Sigmoid colon (tissue), 7 donors: ENCODE data around the gene MYBPHL. TPM values are rescaled to one million over a fixed set of nuclear protein-coding genes. Genes with fewer than 3 reads are reported as not detected.

Experiments used
- DNase-seq: peaks from one replicate; pipeline ENCODE4 v3.0.0-alpha.2; 2019
- H3K27ac ChIP-seq, 4 donors: fragments of 200-600 bp; sonication (generic); one replicate each; pipeline ENCODE4 v1.5.1; 2016 to 2019; ENCODE audit warnings: mild to moderate bottlenecking in 1 of 4
- H3K27me3 ChIP-seq, 3 donors: fragments of 200-600 bp; sonication (generic); one replicate each; pipeline ENCODE4 v1.5.1; 2019; ENCODE audit warnings: mild to moderate bottlenecking in 1 of 3
- H3K36me3 ChIP-seq, 4 donors: fragments of 200-600 bp; sonication (generic); one replicate each; pipeline ENCODE4 v1.5.1; 2016 to 2019
- H3K4me1 ChIP-seq, 4 donors: fragments of 200-600 bp; sonication (generic); one replicate each; pipeline ENCODE4 v1.5.1; 2017 to 2019
- H3K4me3 ChIP-seq, 4 donors: fragments of 200-600 bp; sonication (generic); one replicate each; pipeline ENCODE4 v1.5.1; 2017 to 2019; ENCODE audit warnings: mild to moderate bottlenecking in 2 of 4, moderate library complexity in 1 of 4
- H3K9me3 ChIP-seq, 4 donors: fragments of 200-600 bp in 3 of 4; sonication (generic) in 3 of 4; one replicate each; pipeline versions ENCODE4 v1.5.1 to v1.6.1; 2013 to 2019
- EP300 ChIP-seq, 4 donors: sonication (generic); formaldehyde crosslinking; IDR thresholded peaks; one replicate each; pipeline ENCODE4 v1.6.1; 2017; ENCODE audit warnings: antibody characterized with exemption in 4 of 4
- POLR2A ChIP-seq, 2 donors: fragments of 450-650 bp; IDR thresholded peaks; one replicate each; pipeline ENCODE4 v1.6.1; 2016; ENCODE audit warnings: antibody characterized with exemption in 2 of 2, mild to moderate bottlenecking in 2 of 2, moderate library complexity in 2 of 2
- POLR2AphosphoS5 ChIP-seq, 4 donors: sonication (generic); formaldehyde crosslinking; IDR thresholded peaks; one replicate each; pipeline ENCODE4 v1.6.1; 2017; ENCODE audit warnings: antibody characterized with exemption in 4 of 4
- WGBS, 2 donors: extraction: QIAGEN DNeasy Blood & Tissue Kit; methylation state at CpG; one replicate each; pipeline ENCODE4 v1.1.7; 2013; 5-methylcytosine and 5-hydroxymethylcytosine counted together
- intact Hi-C: fragments of 100-400 bp; cut with DNase I; formaldehyde crosslinking; loops from one replicate; pipeline ENCODE4 v1.15.1; 2023
- polyA plus RNA-seq, 3 donors: library from polyadenylated mRNA; stranded (reverse); fragments of 200-250 nt; gene quantifications; one replicate each; pipeline ENCODE4 v1.2.3, GENCODE V29; 2013
- total RNA-seq, 4 donors: library from RNA; depleted of rRNA; stranded (reverse); fragments of >200 nt; gene quantifications; one replicate each; pipeline ENCODE4 v1.1.0, GENCODE V29; 2016
- TF ChIP-seq, protein P1 (sequence below), 4 experiments: fragments of 450-650 bp in 3 of 4; fragments of 200-600 bp in 1 of 4; IDR thresholded peaks; one replicate each; pipeline ENCODE4 v1.5.1; 2016 to 2019; ENCODE audit warnings: antibody characterized with exemption in 4 of 4, mild to moderate bottlenecking in 3 of 4, moderate library complexity in 2 of 4
- donor health status: healthy with polysubstance abuse.
- donor health status: Bipolar disorder and iron deficiency.
- donor health status: healthy.

MYBPHL gene
- total and polyA plus RNA-seq, 7 donors: not detected

DNA sequence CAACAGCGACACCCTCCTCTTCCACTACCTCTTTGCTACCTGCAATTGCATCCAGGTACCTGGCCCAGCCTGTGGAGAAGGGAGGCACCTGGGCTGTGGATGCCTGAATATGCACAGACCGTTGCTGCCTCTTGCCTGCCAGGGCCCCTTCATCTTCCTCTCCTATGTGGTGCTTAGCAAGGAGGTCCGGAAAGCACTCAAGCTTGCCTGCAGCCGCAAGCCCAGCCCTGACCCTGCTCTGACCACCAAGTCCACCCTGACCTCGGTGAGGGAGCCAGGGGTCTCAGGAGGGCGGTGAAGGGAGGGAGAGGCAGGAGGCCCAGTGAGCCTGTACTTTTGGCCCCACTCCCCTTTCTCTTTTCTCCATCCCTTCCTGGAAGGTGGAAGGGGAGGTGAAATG is 35.4 kb downstream of the MYBPHL start:
- no peaks in the 10 kb centered on the region for H3K9me3 ChIP-seq
- TF ChIP-seq POLR2AphosphoS5 (IDR thresholded peaks at IDR 0.05) (no peak), EP300 (IDR thresholded peaks at IDR 0.05) (no peak), POLR2A (IDR thresholded peaks at IDR 0.05) (no peak)
- TF ChIP-seq, protein P1, sequence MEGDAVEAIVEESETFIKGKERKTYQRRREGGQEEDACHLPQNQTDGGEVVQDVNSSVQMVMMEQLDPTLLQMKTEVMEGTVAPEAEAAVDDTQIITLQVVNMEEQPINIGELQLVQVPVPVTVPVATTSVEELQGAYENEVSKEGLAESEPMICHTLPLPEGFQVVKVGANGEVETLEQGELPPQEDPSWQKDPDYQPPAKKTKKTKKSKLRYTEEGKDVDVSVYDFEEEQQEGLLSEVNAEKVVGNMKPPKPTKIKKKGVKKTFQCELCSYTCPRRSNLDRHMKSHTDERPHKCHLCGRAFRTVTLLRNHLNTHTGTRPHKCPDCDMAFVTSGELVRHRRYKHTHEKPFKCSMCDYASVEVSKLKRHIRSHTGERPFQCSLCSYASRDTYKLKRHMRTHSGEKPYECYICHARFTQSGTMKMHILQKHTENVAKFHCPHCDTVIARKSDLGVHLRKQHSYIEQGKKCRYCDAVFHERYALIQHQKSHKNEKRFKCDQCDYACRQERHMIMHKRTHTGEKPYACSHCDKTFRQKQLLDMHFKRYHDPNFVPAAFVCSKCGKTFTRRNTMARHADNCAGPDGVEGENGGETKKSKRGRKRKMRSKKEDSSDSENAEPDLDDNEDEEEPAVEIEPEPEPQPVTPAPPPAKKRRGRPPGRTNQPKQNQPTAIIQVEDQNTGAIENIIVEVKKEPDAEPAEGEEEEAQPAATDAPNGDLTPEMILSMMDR (IDR thresholded peaks at IDR 0.05): no peak
- intact Hi-C loops: loop anchor here (10.0 kb wide), 1 partner anchor 263 kb away; the partner anchor contains the start of gene GPR61
- no peak overlapping the region for H3K27ac ChIP-seq
- DNase-seq: no peak
- 89 to 94% methylated on average over 6 of the region's 6 CpGs for WGBS, 2 donors
- peaks cover 0 to 17% (median 8%) of the 10 kb centered on the region in 4 donors for H3K4me1 ChIP-seq
- H3K36me3 ChIP-seq: peaks cover 0 to 28% (median 0%) of the 10 kb centered on the region in 4 donors
- no peaks in the 10 kb centered on the region for H3K27me3 ChIP-seq
- H3K4me3 ChIP-seq: no peak overlapping the region

DNA sequence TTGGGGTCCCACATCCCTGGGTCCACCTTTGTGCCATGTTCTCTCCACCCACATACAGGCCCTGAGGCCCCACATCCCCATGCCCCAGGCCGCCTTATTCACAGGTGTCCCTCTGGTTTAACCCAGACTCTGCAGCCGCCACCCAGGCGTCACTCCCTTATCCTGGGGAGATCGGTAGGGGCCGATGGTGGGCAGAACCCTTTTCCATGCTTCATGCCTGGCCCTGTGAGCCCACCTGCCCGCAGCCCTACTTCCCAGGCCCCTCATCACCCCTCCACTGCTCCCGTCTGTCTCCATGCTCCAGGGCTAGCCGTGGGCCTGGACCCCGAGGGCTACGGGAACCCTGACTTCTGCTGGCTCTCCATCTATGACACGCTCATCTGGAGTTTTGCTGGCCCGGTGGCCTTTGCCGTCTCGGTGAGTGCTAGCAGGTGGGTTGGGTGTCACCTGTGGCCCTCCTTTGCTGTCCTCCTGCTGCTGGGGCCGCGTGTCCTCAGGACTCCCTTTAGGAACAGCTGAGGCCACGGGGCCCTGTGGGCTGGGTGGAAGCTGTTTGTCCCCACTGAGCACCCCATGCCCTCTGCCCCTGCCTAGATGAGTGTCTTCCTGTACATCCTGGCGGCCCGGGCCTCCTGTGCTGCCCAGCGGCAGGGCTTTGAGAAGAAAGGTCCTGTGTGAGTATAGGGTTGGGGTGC is 36.0 kb downstream of the MYBPHL start:
- no peak for DNase-seq
- no peaks in the 10 kb centered on the region for H3K27me3 ChIP-seq
- no peaks in the 10 kb centered on the region for H3K9me3 ChIP-seq
- peaks cover 0 to 33% (median 0%) of the 10 kb centered on the region in 4 donors for H3K36me3 ChIP-seq
- H3K27ac ChIP-seq: no peak overlapping the region
- intact Hi-C loops: loop anchor here (10.0 kb wide), 1 partner anchor 264 kb away; the partner anchor contains the start of gene GPR61
- no peak overlapping the region for H3K4me3 ChIP-seq
- 91 to 94% methylated on average over 20 of the region's 20 CpGs for WGBS, 2 donors
- TF ChIP-seq, protein P1 (IDR thresholded peaks at IDR 0.05): no peak
- TF ChIP-seq POLR2A (IDR thresholded peaks at IDR 0.05) (no peak), EP300 (IDR thresholded peaks at IDR 0.05) (no peak), POLR2AphosphoS5 (IDR thresholded peaks at IDR 0.05) (no peak)
- peaks cover 0 to 15% (median 8%) of the 10 kb centered on the region in 4 donors for H3K4me1 ChIP-seq

DNA sequence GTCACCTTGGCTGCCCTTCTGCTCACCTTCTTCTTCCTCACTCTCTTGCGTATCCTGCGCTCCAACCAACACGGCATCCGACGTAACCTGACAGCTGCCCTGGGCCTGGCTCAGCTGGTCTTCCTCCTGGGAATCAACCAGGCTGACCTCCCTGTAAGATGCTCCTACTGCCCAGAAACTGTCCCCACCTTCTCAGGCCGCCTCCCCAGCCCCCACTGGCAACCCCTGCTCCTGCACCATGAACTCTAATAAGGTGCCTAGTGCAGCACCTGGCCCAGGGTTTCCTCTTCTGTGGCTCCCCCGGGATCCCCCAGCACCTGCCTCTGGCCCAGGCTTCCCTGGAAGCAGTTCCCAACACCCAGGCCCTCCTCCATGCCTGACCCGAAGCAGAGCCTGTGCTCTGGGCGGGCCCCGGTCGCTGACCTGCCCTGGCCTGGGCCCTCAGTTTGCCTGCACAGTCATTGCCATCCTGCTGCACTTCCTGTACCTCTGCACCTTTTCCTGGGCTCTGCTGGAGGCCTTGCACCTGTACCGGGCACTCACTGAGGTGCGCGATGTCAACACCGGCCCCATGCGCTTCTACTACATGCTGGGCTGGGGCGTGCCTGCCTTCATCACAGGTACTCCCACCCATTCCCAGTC is 36.7 kb downstream of the MYBPHL start:
- no peak for DNase-seq
- TF ChIP-seq, protein P1 (IDR thresholded peaks at IDR 0.05): no peak
- TF ChIP-seq POLR2AphosphoS5 (IDR thresholded peaks at IDR 0.05): no peak
- no peak for TF ChIP-seq EP300 (IDR thresholded peaks at IDR 0.05)
- no peak for TF ChIP-seq POLR2A (IDR thresholded peaks at IDR 0.05)
- Histone ChIP-seq H3K9me3 (no peaks in the 10 kb centered on the region), H3K4me1 (peaks cover 0 to 9% (median 5%) of the 10 kb centered on the region in 4 donors), H3K27ac (no peak overlapping the region), H3K4me3 (no peak overlapping the region), H3K36me3 (peaks cover 0 to 38% (median 0%) of the 10 kb centered on the region in 4 donors), H3K27me3 (no peaks in the 10 kb centered on the region)
- 90 to 95% methylated on average over 17 of the region's 17 CpGs for WGBS, 2 donors
- intact Hi-C loops: loop anchor here (10.0 kb wide), 1 partner anchor 265 kb away; the partner anchor contains the start of gene GPR61

DNA sequence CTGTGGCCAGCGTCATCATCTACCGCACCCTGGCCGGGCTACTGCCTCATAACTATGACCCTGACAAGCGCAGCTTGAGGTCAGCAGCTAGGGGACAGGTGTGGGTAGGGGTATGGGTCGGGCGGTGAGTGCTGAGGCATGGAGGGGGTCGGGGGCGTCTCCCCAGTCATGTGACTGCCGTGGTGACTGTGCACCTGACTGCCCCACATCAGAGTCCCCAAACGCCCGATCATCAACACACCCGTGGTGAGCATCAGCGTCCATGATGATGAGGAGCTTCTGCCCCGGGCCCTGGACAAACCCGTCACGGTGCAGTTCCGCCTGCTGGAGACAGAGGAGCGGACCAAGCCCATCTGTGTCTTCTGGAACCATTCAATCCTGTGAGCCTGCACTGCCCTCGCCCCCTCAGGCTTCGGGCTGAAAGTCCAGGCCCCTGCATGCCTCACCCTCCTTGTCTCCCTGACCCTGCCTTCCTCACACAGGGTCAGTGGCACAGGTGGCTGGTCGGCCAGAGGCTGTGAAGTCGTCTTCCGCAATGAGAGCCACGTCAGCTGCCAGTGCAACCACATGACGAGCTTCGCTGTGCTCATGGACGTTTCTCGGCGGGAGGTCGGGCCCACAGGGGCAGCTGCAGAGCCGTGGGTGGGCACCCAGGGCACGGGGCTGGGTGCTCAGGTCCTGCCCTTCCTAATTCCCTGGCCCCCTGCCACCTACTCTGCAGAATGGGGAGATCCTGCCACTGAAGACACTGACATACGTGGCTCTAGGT is 37.4 kb downstream of the MYBPHL start:
- intact Hi-C loops: no loop called here
- Histone ChIP-seq H3K9me3 (no peaks in the 10 kb centered on the region), H3K4me3 (no peak overlapping the region), H3K27ac (no peak overlapping the region), H3K36me3 (peaks cover 0 to 45% (median 0%) of the 10 kb centered on the region in 4 donors), H3K4me1 (peaks cover 0 to 2% (median 0%) of the 10 kb centered on the region in 4 donors), H3K27me3 (no peaks in the 10 kb centered on the region)
- 92 to 93% methylated on average over 33 of the region's 33 CpGs for WGBS, 2 donors
- TF ChIP-seq POLR2A (IDR thresholded peaks at IDR 0.05) (no peak), EP300 (IDR thresholded peaks at IDR 0.05) (no peak), POLR2AphosphoS5 (IDR thresholded peaks at IDR 0.05) (no peak)
- TF ChIP-seq, protein P1 (IDR thresholded peaks at IDR 0.05): no peak
- DNase-seq: no peak
